ENCODE results near the gene PIEZO2.
A peak's percentile ranks its signal among the peaks of the same experiment; 100 is the strongest.
"Not testable (repeated sequence)": the region's sequence is repeated elsewhere in the genome, so short reads cannot be mapped to it uniquely, and the experiment has no call there.

Gene PIEZO2

GRCh38 chr18:10973567-10974203 is 175.7 kb downstream of the PIEZO2 start:
- DNase-seq (ENCODE audit: low spot score): no peak

GRCh38 chr18:10971717-10972116 is 177.7 kb downstream of the PIEZO2 start:
- DNase-seq (ENCODE audit: low spot score): no peak

- no peak for DNase-seq (ENCODE audit: low spot score)
Observed at GRCh38 chr18:10965119-10965518, 184.2 kb downstream of the PIEZO2 start.

- DNase-seq (ENCODE audit: low spot score): no peak
Observed at GRCh38 chr18:10953672-10954071, 195.7 kb downstream of the PIEZO2 start.

- no peak for DNase-seq (ENCODE audit: low spot score)
Observed at GRCh38 chr18:10951631-10952544, 197.5 kb downstream of the PIEZO2 start.

- DNase-seq (ENCODE audit: low spot score): no peak
Observed at GRCh38 chr18:10950876-10951630, 198.3 kb downstream of the PIEZO2 start.

GRCh38 chr18:10950080-10950875 is 199.1 kb downstream of the PIEZO2 start:
- DNase-seq (ENCODE audit: low spot score): no peak

- no peak for DNase-seq (ENCODE audit: low spot score)
Observed at GRCh38 chr18:10949655-10950054, 199.7 kb downstream of the PIEZO2 start.

GRCh38 chr18:10948421-10948820 is 200.9 kb downstream of the PIEZO2 start:
- DNase-seq (ENCODE audit: low spot score): no peak

GRCh38 chr18:10946058-10946457 is 203.3 kb downstream of the PIEZO2 start:
- peak; percentile 10 for DNase-seq (ENCODE audit: low spot score)

GRCh38 chr18:10942998-10943397 is 206.4 kb downstream of the PIEZO2 start:
- DNase-seq (ENCODE audit: low spot score): no peak

GRCh38 chr18:10939822-10940221 is 209.5 kb downstream of the PIEZO2 start:
- DNase-seq (ENCODE audit: low spot score): no peak

GRCh38 chr18:10937743-10938640 is 211.4 kb downstream of the PIEZO2 start:
- no peak for DNase-seq (ENCODE audit: low spot score)

- no peak for DNase-seq (ENCODE audit: low spot score)
Observed at GRCh38 chr18:10936176-10937053, 213.0 kb downstream of the PIEZO2 start.

- no peak for DNase-seq (ENCODE audit: low spot score)
Observed at GRCh38 chr18:10935588-10935987, 213.8 kb downstream of the PIEZO2 start.

- not testable (repeated sequence) for DNase-seq (ENCODE audit: low spot score)
Observed at GRCh38 chr18:10933648-10934047, 215.7 kb downstream of the PIEZO2 start.

GRCh38 chr18:10930076-10930475 is 219.3 kb downstream of the PIEZO2 start:
- DNase-seq (ENCODE audit: low spot score): no peak

- DNase-seq (ENCODE audit: low spot score): peak; percentile 28
Observed at GRCh38 chr18:10928772-10929373, 220.5 kb downstream of the PIEZO2 start.

Data from SW480 (cell line).